Progenitor cell of endocrine pancreas (in vitro differentiated cells): Measurements from ENCODE around the gene RASSF10. TPM values are rescaled to one million over a fixed set of nuclear protein-coding genes. Genes with fewer than 3 reads are reported as not detected.

Experiments
- DNase-seq: peaks from one replicate; pipeline ENCODE4 v3.0.0; 2021; ENCODE audit warnings: low spot score; ENCODE audit not compliant: unreplicated experiment
- H3K27ac Mint-ChIP-seq: 2 replicates; pipeline ENCODE4 v1.8.0; 2021; ENCODE audit warnings: mild to moderate bottlenecking, moderate library complexity, mixed read lengths
- H3K27me3 Mint-ChIP-seq: 2 replicates; pipeline ENCODE4 v1.8.0; 2021; ENCODE audit warnings: mixed read lengths
- H3K36me3 Mint-ChIP-seq: 2 replicates; pipeline ENCODE4 v1.8.0; 2022; ENCODE audit warnings: mixed read lengths; ENCODE audit not compliant: insufficient read depth
- H3K4me1 Mint-ChIP-seq: 2 replicates; pipeline ENCODE4 v1.8.0; 2021; ENCODE audit warnings: low read depth, mixed read lengths
- H3K4me3 Mint-ChIP-seq: 2 replicates; pipeline ENCODE4 v1.8.0; 2021; ENCODE audit warnings: low read depth, mild to moderate bottlenecking, moderate library complexity, mixed read lengths
- H3K9me3 Mint-ChIP-seq: 2 replicates; pipeline ENCODE4 v1.8.0; 2021; ENCODE audit warnings: low read depth, mixed read lengths
- CTCF ChIP-seq: fragments of 200-600 bp; sonication (generic); IDR thresholded peaks from one replicate; pipeline ENCODE4 v1.5.0; 2021; ENCODE audit warnings: antibody characterized with exemption, mild to moderate bottlenecking; ENCODE audit not compliant: unreplicated experiment
- total RNA-seq: library from RNA; stranded (reverse); gene quantifications from 2 replicates; pipeline ENCODE4 v1.2.1, GENCODE V29; 2021

The RASSF10 gene
- total RNA-seq, 1 donor from 2014 or later, result 24.4 TPM

DNA sequence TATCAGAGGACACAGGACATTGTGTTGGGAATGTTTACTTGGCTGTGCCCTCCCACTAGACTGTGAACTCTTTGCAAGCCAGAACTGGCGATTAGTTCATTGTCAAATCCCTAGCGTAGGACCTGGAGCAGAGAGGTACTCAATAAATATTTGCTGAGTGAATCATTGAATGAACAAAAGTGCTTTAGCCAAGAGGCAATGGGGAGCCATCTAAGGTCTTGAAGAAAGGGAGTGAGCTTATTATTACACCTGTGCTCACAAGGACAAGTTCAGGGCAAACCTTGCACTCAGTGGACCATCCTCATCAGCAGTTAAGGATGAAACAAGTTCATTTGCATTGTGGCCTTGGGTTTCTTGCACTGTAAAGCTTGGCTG is 1.1 kb upstream of the RASSF10 start:
- Mint-ChIP-seq H3K9me3 (peaks cover 3% of the 10 kb centered on the region), H3K4me1 (peaks cover 28% of the 10 kb centered on the region), H3K27ac (peak overlapping the region; percentile 96), H3K27me3 (no peaks in the 10 kb centered on the region), H3K36me3 (peaks cover 21% of the 10 kb centered on the region), H3K4me3 (peak overlapping the region; percentile 86)
- no peak for DNase-seq
- TF ChIP-seq CTCF, result no peak

DNA sequence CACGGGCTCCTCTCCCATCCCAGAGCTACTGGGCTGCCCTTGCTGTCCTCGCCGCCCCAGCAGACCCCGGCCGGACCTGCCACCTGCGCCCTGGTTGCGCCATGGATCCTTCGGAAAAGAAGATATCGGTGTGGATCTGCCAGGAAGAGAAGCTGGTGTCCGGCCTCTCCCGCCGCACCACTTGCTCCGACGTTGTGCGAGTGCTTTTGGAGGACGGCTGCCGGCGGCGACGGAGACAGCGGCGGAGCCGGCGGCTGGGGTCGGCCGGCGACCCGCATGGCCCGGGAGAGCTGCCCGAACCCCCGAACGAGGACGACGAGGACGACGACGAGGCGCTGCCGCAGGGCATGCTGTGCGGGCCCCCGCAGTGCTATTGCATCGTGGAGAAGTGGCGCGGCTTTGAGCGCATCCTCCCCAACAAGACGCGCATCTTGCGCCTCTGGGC is 382 bp downstream of the RASSF10 start:
- Mint-ChIP-seq H3K27me3 (no peaks in the 10 kb centered on the region), H3K4me1 (peaks cover 36% of the 10 kb centered on the region), H3K27ac (no peak overlapping the region), H3K36me3 (peaks cover 14% of the 10 kb centered on the region), H3K9me3 (peaks cover 3% of the 10 kb centered on the region), H3K4me3 (peak overlapping the region; percentile 86)
- TF ChIP-seq CTCF, result no peak
- DNase-seq, result peak; percentile 22

- H3K27ac Mint-ChIP-seq, result peak overlapping the region; percentile 60
- H3K36me3 Mint-ChIP-seq, result peaks cover 14% of the 10 kb centered on the region
- H3K4me1 Mint-ChIP-seq, result peaks cover 42% of the 10 kb centered on the region
- no peaks in the 10 kb centered on the region for H3K27me3 Mint-ChIP-seq
- DNase-seq, result peak; percentile 43
- H3K9me3 Mint-ChIP-seq, result peaks cover 3% of the 10 kb centered on the region
- H3K4me3 Mint-ChIP-seq, result peak overlapping the region; percentile 86
- TF ChIP-seq CTCF, result no peak
Measured at GRCh38 chr11:13009921-13010748, 1.0 kb downstream of the RASSF10 start.

GRCh38 chr11:13010749-13011465 is 1.8 kb downstream of the RASSF10 start:
- H3K4me3 Mint-ChIP-seq, result peak overlapping the region; percentile 86

More at GRCh38 chr11:13010749-13011465, 1.8 kb downstream of the RASSF10 start:
- peak overlapping the region; percentile 95 for H3K27ac Mint-ChIP-seq
- H3K27me3 Mint-ChIP-seq, result no peaks in the 10 kb centered on the region
- DNase-seq, result peak; percentile 27
- no peak for TF ChIP-seq CTCF
- peaks cover 10% of the 10 kb centered on the region for H3K36me3 Mint-ChIP-seq
- peaks cover 3% of the 10 kb centered on the region for H3K9me3 Mint-ChIP-seq
- peaks cover 49% of the 10 kb centered on the region for H3K4me1 Mint-ChIP-seq
